ENCODE measurements around the gene ITGA2B.
A peak's percentile ranks its signal among the peaks of the same experiment; 100 is the strongest.
"Not testable (repeated sequence)": the region's sequence is repeated elsewhere in the genome, so short reads cannot be mapped to it uniquely, and the experiment has no call there.

Gene ITGA2B

GRCh38 chr17:44351961-44352827, 37.3 kb downstream of the ITGA2B start:
- DNase-seq: no peak

GRCh38 chr17:44351464-44351863, 38.0 kb downstream of the ITGA2B start:
- no peak for DNase-seq

DNA sequence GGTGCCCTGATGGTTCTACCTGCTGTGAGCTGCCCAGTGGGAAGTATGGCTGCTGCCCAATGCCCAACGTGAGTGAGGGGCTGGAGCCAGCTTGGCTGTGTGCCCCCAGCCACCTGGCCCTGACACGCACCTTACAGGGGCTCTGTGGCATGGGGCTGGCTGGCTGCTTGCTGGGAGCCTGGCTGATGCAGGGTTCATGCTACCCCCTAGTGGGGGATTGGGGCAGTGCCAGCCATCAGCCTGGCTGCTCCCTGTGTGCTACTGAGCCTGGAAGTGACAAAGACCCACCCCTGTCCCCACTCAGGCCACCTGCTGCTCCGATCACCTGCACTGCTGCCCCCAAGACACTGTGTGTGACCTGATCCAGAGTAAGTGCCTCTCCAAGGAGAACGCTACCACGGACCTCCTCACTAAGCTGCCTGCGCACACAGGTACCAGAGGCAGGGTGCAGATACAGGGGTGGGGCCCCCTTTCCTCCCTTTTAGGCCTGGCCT, 38.7 kb downstream of the ITGA2B start:
- DNase-seq: peak in 1 of 2 experiments; percentile 72

GRCh38 chr17:44349553-44350070, 39.8 kb downstream of the ITGA2B start:
- no peak for DNase-seq

- no peak for DNase-seq
These were observed 40.5 kb downstream of the ITGA2B start for GRCh38 chr17:44348988-44349364.

DNA sequence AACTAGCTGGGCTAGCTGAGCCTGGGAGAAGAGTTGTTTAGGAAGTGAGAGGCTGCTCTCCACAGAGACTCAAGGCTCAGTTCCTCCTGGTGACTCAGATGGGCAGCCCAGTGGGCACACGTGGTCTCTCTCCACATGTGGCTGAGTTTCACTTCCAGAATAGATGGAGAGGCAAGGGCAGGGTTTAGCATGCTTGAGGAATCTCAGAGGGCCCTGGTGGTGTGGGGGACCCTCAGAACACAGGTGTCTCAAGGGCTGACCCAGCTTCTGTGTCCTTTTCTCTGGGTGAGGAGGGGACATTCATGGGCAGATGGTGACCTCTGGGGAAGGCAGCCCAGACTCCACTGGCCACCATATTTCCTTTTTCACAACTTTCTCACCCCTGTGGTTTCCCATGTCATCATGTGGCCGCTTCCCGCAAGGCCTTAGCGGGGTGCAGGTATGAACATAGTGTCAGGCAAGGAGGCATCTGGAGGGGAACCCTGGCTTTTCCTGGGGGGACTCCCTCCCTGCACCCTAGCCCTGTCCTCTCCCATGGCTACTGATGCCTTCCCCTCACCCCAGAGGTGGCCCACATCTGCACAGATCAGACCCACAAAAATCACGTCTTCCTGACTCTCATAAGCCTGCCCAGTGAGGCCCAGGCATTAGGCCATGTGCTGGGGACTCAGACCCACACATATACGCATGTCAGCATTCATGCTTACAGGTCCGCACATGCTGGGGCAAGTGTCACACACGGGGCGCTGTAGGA, 41.0 kb downstream of the ITGA2B start:
- no peak for DNase-seq

GRCh38 chr17:44347206-44348055, 42.0 kb downstream of the ITGA2B start:
- not testable (repeated sequence) for DNase-seq

DNA sequence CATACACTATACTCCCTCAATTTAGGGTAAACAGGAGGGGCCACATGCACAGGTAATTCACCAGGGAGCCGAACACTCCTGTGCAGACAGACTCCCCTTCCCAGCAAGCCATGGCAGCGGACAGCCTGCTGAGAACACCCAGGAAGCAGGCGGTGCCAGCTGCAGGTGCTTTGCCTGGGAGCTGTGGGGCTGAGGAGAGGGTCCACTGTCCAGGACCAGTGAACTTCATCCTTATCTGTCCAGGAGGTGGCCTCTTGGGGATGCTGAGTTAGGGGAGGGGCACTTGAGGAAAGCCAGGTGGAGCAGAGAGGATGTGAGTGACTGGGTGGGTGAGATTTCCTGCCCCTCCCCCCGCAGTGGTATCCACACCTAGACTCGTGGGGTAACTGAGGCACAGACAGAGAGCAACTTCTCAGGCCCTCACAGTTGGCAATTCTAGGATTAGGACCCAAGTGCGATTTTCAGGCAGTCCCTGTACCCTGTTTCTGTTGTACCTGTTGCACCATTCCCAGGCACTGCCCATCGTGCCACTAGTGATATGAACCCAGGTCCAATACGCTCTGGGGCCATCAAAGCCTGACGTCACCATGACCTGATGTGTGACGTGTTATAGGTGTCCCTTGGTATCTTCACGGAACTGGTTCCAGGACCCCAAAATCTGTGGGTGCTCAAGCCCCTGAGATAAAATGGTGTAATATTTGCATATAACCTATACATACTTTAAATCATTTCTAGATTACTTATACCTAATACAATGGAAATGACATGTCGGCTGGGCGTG, 43.2 kb downstream of the ITGA2B start:
- no peak for DNase-seq

- DNase-seq: peak in 1 of 2 experiments; percentile 43
These were observed 43.9 kb downstream of the ITGA2B start for GRCh38 chr17:44345454-44346026.

- peak; percentile 95 to 96 for DNase-seq
These were observed 44.5 kb downstream of the ITGA2B start, which contains the start of gene GRN for GRCh38 chr17:44344939-44345453. TSS of gene GRN (plus strand) at chr17:44345302. CDS start at chr17:44349165, 3,863 bp downstream.

- DNase-seq: no peak
These were observed 45.8 kb downstream of the ITGA2B start for GRCh38 chr17:44343510-44344209.

GRCh38 chr17:44340553-44340952, 48.9 kb downstream of the ITGA2B start:
- DNase-seq: not testable (repeated sequence)

GRCh38 chr17:44338702-44339101, 50.7 kb downstream of the ITGA2B start:
- no peak for DNase-seq

DNA sequence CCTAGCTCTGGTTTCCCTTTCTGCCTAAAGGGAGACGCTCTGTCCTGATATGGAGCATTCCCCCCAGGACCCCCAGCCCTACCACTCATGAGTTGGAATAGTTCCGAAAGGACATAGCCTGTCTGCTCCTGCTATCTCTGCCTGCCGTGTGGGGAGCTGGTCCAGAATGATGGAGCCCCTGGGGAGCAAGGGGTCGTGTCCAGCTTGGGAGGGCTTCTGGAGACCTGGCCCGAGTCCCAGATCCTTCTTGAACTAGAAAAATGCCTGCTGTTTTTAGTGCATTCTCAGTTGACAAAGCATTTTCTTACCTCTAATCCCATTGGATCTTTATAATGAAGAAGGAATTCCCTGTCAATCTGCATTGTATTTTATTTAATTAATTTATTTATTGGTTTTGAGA, 53.5 kb downstream of the ITGA2B start:
- DNase-seq: no peak

DNA sequence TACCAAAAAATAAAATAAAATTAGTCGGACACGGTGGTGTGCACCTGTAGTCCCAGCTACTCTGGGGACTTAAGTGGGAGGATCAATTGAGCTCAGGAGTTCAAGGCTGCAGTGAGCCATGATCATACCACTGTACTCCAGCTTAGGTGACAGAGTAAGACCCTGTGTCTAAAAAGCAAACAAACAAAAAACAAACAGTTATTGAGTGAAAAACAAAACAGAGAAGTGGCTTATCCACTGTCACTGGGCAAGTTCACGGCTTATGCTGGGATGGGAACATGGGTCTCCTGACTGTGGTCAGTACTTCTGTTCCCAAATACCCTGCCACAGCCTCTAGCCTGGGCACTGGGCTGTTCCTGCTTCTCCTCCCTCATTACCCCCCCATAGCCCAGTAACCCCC, 53.9 kb downstream of the ITGA2B start:
- no peak for DNase-seq

DNA sequence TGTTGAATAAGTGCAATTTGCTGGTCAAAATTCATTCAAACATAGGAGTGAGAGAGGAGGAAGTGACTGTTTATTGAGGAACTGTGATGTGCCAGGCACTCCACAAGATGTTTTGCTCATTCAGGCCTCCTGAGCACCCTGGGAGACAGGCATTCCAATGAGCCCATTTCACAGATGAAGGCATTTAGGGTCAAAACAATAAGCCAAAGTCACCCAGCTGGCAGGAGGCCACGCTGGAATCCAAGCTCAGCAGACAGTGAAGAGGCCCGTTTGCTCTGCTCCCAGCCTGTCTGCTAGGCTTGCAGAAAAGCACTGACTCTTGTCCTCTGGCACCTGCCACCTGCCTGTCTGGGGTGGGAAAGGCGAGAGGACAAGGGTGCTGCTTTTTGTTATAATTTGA, 54.7 kb downstream of the ITGA2B start:
- no peak for DNase-seq

GRCh38 chr17:44334315-44334714, 55.1 kb downstream of the ITGA2B start:
- no peak for DNase-seq

DNA sequence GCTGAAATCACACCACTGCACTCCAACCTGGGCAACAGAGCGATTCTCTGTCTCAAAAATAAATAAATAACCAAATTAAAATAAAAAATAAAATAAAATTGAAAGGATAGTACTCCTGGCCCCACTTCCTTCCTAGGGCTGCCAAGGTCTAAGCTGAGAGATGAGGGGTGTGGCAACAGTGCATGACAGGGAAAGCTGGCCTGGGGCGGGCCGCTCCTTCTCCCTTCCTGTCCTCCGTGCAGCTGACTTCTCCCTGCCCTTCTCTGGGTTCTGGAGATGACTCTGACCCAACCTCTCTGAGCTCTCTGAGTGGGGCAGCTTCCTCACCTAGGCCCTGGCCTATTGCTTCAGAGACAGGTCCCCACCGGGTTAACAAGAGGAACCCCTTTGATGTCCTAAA, 56.1 kb downstream of the ITGA2B start:
- no peak for DNase-seq

DNA sequence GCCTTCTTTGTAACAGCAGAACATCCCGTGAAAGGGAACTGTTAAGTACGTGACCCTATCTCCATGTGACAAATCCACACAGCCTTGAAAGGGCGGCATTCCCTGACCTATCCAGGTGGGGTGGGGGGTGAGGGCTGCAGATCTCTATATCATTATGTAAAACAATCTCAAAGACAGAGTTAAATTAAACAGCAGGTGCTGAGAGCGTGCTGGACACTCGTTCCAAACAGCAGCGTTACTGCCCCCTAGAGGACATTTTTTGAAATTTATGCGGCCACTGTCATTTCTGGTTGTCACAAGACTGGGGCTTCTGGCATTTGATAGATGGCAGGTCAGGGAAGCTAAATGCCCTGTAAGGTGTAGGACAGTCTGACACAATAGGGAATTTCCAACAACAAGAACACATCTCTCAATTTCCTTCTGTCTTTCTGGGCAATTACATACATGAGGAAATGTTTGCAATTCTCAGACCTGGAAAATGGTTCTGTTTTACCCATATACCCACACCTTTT, 58.1 kb downstream of the ITGA2B start:
- peak; percentile 43 to 80 for DNase-seq

DNA sequence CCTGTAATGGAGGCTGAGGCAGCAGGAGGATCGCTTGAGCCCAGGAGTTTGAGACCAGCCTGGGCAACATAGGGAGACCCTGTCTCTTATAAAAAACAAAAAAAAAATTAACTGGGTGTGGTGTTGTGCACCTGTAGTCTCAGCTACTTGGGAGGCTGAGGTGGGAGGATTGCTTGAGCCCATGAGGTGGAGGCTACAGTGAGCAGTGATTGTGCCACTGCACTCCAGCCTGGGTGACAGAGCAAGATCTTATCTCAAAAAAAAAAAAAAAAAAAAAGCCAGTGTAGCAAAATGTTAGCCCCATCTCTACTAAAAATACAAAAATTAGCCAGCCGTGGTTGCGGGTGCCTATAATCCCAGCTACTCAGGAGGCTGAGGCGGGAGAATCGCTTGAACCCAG, 59.2 kb downstream of the ITGA2B start:
- not testable (repeated sequence) for DNase-seq
